A549 (cell line): ENCODE results near the gene DUSP10. TPM values are rescaled to one million over a fixed set of nuclear protein-coding genes. Genes with fewer than 3 reads are reported as not detected.

Experiments
- ATAC-seq, 2 experiments: fragments of 200-7000 bp in 1 of 2; fragments of >200 bp in 1 of 2; cut with Nextera tagmentation in 1 of 2; cut with Tn5 transposase in 1 of 2; 3 replicates each; pipeline versions ENCODE4 v1.8.0 to v1.9.1; 2018 to 2020; ENCODE audit warnings: mild to moderate bottlenecking in 1 of 2, moderate library complexity in 1 of 2
- CTCF ChIA-PET: fragments of 300-600 bp; sonication (Branson Sonifier 250); formaldehyde crosslinking; extraction: SDS; loops from one replicate; lab custom pipeline; 2021; ENCODE audit warnings: antibody characterized with exemption, inconsistent platforms; lab: Yijun Ruan, JAX
- POLR2A ChIA-PET: fragments of 350-600 bp; formaldehyde crosslinking; extraction: SDS; loops from one replicate; lab custom pipeline; 2021; ENCODE audit warnings: antibody characterized with exemption, inconsistent platforms; lab: Yijun Ruan, JAX
- DNase-seq, 2 experiments: peaks; one replicate each; pipeline versions ENCODE4 v3.0.0 to v3.0.0-alpha.2; 2011 to 2016; ENCODE audit warnings: low read depth in 1 of 2, low spot score in 1 of 2
- FAIRE-seq: peaks from 2 replicates; lab custom pipeline; 2011; peaks lifted over from hg19 to GRCh38; lab: Jason Lieb, UNC
- H3K27ac ChIP-seq, 2 experiments: fragments of >200 bp; sonication (Bioruptor Twin); formaldehyde crosslinking; 3 replicates each; pipeline ENCODE4 v1.5.1; 2016 to 2017
- H3K4me1 ChIP-seq: fragments of >200 bp; sonication (Bioruptor Twin); formaldehyde crosslinking; 3 replicates; pipeline ENCODE4 v1.6.1; 2016
- H3K4me2 ChIP-seq: fragments of >200 bp; sonication (Bioruptor Twin); formaldehyde crosslinking; 3 replicates; pipeline ENCODE4 v1.6.1; 2016
- H3K4me3 ChIP-seq: fragments of >200 bp; sonication (Bioruptor Twin); formaldehyde crosslinking; 3 replicates; pipeline ENCODE4 v1.5.1; 2016
- H3K9me3 ChIP-seq: fragments of >200 bp; sonication (Bioruptor Twin); formaldehyde crosslinking; 3 replicates; pipeline ENCODE4 v1.6.1; 2016
- BHLHE40 ChIP-seq: IDR thresholded peaks from 2 replicates; pipeline ENCODE4 v1.6.1; 2012; ENCODE audit warnings: low read depth, low read length, inconsistent platforms
- CBX8 ChIP-seq: fragments of 200-600 bp; sonication (generic); IDR thresholded peaks from 2 replicates; pipeline ENCODE4 v1.6.1; 2016
- HEYL ChIP-seq: fragments of 250-450 bp; sonication (Bioruptor Pico); IDR thresholded peaks from 2 replicates; pipeline ENCODE4 v1.8.0; 2021; ENCODE audit warnings: mild to moderate bottlenecking, moderate library complexity
- HOXB5 ChIP-seq: fragments of 250-450 bp; sonication (Bioruptor Pico); IDR thresholded peaks from 2 replicates; pipeline ENCODE4 v1.5.0; 2020; ENCODE audit warnings: mild to moderate bottlenecking, moderate library complexity
- KDM1A ChIP-seq: fragments of 200-600 bp; sonication (generic); IDR thresholded peaks from 2 replicates; pipeline ENCODE4 v1.6.1; 2016; ENCODE audit warnings: low read depth, mild to moderate bottlenecking
- MAZ ChIP-seq: fragments of 150-350 bp; IDR thresholded peaks from 2 replicates; pipeline ENCODE4 v1.6.1; 2014; ENCODE audit warnings: antibody characterized with exemption, low read depth, low read length, borderline replicate concordance
- NFE2L2 ChIP-seq: fragments of 150-350 bp; conservative IDR thresholded peaks from 2 replicates; pipeline ENCODE4 v1.6.1; 2014; ENCODE audit warnings: low read length
- NR3C1 ChIP-seq: fragments of >200 bp; sonication (Bioruptor Twin); formaldehyde crosslinking; IDR thresholded peaks from 3 replicates; pipeline ENCODE4 v1.6.1; 2017
- PHF8 ChIP-seq: fragments of 200-600 bp; sonication (generic); IDR thresholded peaks from 2 replicates; pipeline ENCODE4 v1.6.1; 2016; ENCODE audit warnings: low read depth, mild to moderate bottlenecking, antibody characterized with exemption, moderate library complexity, borderline replicate concordance
- POLR2AphosphoS2 ChIP-seq: conservative IDR thresholded peaks from 2 replicates; pipeline ENCODE4 v1.6.1; 2012; ENCODE audit warnings: low read length, improper control_type of control experiment, inconsistent platforms
- RAD21 ChIP-seq, 2 experiments: fragments of >200 bp in 1 of 2; sonication (Bioruptor Twin) in 1 of 2; formaldehyde crosslinking in 1 of 2; IDR thresholded peaks in 1 of 2; conservative IDR thresholded peaks in 1 of 2; 2 replicates in 1 of 2; 3 replicates in 1 of 2; pipeline ENCODE4 v1.6.1; 2012 to 2018; ENCODE audit warnings: inconsistent platforms in 1 of 2
- RCOR1 ChIP-seq: fragments of 150-350 bp; IDR thresholded peaks from 2 replicates; pipeline ENCODE4 v1.6.1; 2014; ENCODE audit warnings: antibody characterized with exemption, low read length, low read depth
- RNF2 ChIP-seq: fragments of 200-600 bp; sonication (generic); IDR thresholded peaks from 2 replicates; pipeline ENCODE4 v1.6.1; 2016; ENCODE audit warnings: low read depth, mild to moderate bottlenecking, antibody characterized with exemption, moderate library complexity, borderline replicate concordance
- TP53 ChIP-seq: fragments of 250-450 bp; sonication (Bioruptor Pico); IDR thresholded peaks from 2 replicates; pipeline ENCODE4 v1.5.0; 2021; ENCODE audit warnings: mild to moderate bottlenecking, moderate library complexity
- ZNF302 ChIP-seq: fragments of 250-450 bp; sonication (Bioruptor Pico); IDR thresholded peaks from 2 replicates; pipeline ENCODE4 v1.9.0; 2021; ENCODE audit warnings: inconsistent platforms, mild to moderate bottlenecking, moderate library complexity
- WGBS: methylation state at CpG from one replicate; pipeline ENCODE4 v1.1.6; 2017; ENCODE audit errors: missing lambda C conversion rate; 5-methylcytosine and 5-hydroxymethylcytosine counted together
- polyA plus RNA-seq, 4 experiments: library from polyadenylated mRNA; depleted of rRNA in 3 of 4; stranded (reverse); fragments of >200 nt; fragmentation: RNase III in 1 of 4; extraction: RNeasy Plus Mini Kit Qiagen cat#74134 plus additional on column Dnase treatment in 1 of 4; gene quantifications; 2 replicates in 3 of 4; 3 replicates in 1 of 4; pipeline ENCODE4 v1.2.3, GENCODE V29; 2011 to 2017
- TF ChIP-seq, protein P1 (sequence below): fragments of 200-600 bp; sonication (generic); IDR thresholded peaks from 2 replicates; pipeline ENCODE4 v1.6.1; 2016; ENCODE audit warnings: antibody characterized with exemption, mild to moderate bottlenecking, moderate library complexity
- TF ChIP-seq, protein P2 (sequence below): IDR thresholded peaks from 2 replicates; pipeline ENCODE4 v1.6.1; 2012; ENCODE audit warnings: low read depth, borderline replicate concordance
- TF ChIP-seq, protein P3 (sequence below): fragments of >200 bp; sonication (Bioruptor Twin); formaldehyde crosslinking; IDR thresholded peaks from 3 replicates; pipeline ENCODE4 v1.6.1; 2016
- TF ChIP-seq, protein P4 (sequence below): fragments of 150-350 bp; IDR thresholded peaks from 2 replicates; pipeline ENCODE4 v1.6.1; 2014; ENCODE audit warnings: low read depth, mild to moderate bottlenecking, low read length

Gene DUSP10
- polyA plus RNA-seq, 2 of the 4 experiments (the other 2 are of a cell fraction): 4.8 to 5.2 TPM

DNA sequence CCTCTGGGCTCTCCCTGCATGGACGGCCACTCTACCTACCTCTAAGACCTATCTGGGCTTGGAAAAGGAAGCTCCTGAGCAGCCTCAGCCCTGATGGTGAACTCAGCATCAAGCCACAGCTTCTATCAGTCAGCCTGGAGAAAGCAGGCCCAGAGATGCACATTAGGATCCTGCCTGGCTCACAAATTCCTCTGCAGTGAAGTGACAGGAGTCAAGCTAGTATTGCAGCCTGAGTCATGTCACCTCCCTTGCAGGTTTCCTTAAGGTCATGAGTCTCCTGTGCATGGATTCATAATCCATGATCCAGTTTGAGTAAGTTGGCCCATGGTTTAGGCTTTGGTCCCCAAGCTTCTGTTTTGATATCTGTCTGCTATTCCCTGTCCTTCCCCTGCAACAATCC, 37.9 kb upstream of the DUSP10 start:
- FAIRE-seq (no peak), DNase-seq (no peak), ATAC-seq (no peak)
- Histone ChIP-seq H3K4me1 (peaks cover 5% of the 10 kb centered on the region; the same call in 1 of the 3 replicates), H3K4me3 (no peak overlapping the region), H3K9me3 (no peaks in the 10 kb centered on the region), H3K4me2 (no peak overlapping the region), H3K27ac (no peak overlapping the region)
- CTCF ChIA-PET: interaction anchor here (0.7 kb wide), 1 partner anchor 200 kb away, joined by 3 read pairs; no protein-coding TSS in a partner anchor
- WGBS: no CpG with 5 or more reads among the region's 1 CpG
- POLR2A ChIA-PET: no interaction called here
- TF ChIP-seq RNF2: no peak
- no peak for TF ChIP-seq PHF8
- no peak for TF ChIP-seq HEYL
- no peak for TF ChIP-seq KDM1A
- TF ChIP-seq, protein P1, sequence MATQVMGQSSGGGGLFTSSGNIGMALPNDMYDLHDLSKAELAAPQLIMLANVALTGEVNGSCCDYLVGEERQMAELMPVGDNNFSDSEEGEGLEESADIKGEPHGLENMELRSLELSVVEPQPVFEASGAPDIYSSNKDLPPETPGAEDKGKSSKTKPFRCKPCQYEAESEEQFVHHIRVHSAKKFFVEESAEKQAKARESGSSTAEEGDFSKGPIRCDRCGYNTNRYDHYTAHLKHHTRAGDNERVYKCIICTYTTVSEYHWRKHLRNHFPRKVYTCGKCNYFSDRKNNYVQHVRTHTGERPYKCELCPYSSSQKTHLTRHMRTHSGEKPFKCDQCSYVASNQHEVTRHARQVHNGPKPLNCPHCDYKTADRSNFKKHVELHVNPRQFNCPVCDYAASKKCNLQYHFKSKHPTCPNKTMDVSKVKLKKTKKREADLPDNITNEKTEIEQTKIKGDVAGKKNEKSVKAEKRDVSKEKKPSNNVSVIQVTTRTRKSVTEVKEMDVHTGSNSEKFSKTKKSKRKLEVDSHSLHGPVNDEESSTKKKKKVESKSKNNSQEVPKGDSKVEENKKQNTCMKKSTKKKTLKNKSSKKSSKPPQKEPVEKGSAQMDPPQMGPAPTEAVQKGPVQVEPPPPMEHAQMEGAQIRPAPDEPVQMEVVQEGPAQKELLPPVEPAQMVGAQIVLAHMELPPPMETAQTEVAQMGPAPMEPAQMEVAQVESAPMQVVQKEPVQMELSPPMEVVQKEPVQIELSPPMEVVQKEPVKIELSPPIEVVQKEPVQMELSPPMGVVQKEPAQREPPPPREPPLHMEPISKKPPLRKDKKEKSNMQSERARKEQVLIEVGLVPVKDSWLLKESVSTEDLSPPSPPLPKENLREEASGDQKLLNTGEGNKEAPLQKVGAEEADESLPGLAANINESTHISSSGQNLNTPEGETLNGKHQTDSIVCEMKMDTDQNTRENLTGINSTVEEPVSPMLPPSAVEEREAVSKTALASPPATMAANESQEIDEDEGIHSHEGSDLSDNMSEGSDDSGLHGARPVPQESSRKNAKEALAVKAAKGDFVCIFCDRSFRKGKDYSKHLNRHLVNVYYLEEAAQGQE: no peak
- no peak for TF ChIP-seq BHLHE40
- TF ChIP-seq RAD21 (conservative IDR thresholded peaks at IDR 0.05 in 1 of 2, IDR thresholded peaks at IDR 0.05 in 1 of 2): no peak
- TF ChIP-seq, protein P2, sequence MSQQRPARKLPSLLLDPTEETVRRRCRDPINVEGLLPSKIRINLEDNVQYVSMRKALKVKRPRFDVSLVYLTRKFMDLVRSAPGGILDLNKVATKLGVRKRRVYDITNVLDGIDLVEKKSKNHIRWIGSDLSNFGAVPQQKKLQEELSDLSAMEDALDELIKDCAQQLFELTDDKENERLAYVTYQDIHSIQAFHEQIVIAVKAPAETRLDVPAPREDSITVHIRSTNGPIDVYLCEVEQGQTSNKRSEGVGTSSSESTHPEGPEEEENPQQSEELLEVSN: no peak
- TF ChIP-seq TP53 (CRISPR knock-in tag): no peak
- TF ChIP-seq RCOR1: no peak
- no peak for TF ChIP-seq HOXB5
- TF ChIP-seq NFE2L2: no peak
- TF ChIP-seq, protein P3, sequence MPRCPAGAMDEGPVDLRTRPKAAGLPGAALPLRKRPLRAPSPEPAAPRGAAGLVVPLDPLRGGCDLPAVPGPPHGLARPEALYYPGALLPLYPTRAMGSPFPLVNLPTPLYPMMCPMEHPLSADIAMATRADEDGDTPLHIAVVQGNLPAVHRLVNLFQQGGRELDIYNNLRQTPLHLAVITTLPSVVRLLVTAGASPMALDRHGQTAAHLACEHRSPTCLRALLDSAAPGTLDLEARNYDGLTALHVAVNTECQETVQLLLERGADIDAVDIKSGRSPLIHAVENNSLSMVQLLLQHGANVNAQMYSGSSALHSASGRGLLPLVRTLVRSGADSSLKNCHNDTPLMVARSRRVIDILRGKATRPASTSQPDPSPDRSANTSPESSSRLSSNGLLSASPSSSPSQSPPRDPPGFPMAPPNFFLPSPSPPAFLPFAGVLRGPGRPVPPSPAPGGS: no peak
- TF ChIP-seq ZNF302: no peak
- no peak for TF ChIP-seq POLR2AphosphoS2
- TF ChIP-seq MAZ: no peak
- TF ChIP-seq, protein P4, sequence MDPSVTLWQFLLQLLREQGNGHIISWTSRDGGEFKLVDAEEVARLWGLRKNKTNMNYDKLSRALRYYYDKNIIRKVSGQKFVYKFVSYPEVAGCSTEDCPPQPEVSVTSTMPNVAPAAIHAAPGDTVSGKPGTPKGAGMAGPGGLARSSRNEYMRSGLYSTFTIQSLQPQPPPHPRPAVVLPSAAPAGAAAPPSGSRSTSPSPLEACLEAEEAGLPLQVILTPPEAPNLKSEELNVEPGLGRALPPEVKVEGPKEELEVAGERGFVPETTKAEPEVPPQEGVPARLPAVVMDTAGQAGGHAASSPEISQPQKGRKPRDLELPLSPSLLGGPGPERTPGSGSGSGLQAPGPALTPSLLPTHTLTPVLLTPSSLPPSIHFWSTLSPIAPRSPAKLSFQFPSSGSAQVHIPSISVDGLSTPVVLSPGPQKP: no peak

DNA sequence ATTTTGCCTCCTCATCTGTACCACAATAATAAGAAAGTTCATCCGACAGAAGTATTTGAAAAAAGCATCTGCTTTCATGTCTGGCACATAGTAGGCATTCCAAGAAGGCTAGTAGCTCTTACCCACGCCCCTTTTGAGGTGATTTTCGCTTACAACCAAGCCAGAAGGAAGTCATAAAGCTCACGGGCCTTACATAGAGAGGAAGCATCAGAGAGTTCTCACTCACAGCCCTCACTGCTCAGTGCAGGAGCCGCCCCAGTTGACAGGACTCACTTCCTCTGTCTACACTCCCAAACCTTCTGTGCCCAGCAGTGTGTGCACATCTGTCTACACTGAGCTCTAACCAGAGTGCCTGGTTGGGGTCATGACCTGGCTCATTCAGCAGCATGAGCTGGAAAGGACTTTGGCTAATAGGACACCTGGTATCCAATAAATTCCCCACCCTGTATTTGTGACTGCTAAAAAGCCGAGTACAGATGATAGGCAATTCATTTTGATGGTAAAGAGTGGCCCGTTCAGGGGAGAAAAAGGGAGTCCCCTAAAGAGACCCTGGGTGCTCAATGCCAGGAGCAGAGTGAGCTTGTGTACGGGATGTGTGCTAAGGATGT, 36.8 kb upstream of the DUSP10 start:
- no peak for FAIRE-seq
- ATAC-seq: no peak
- ChIA-PET POLR2A (no interaction called here), CTCF (interaction anchor here (1.1 kb wide), 1 partner anchor 12 kb away, joined by 3 read pairs; no protein-coding TSS in a partner anchor)
- DNase-seq: no peak
- no peaks in the 10 kb centered on the region for H3K9me3 ChIP-seq
- peaks cover 11% of the 10 kb centered on the region; the same call in 2 of the 3 replicates for H3K4me1 ChIP-seq
- no peak overlapping the region for H3K27ac ChIP-seq
- no peak overlapping the region for H3K4me2 ChIP-seq
- H3K4me3 ChIP-seq: no peak overlapping the region
- WGBS: 71% methylated on average over 8 of the region's 8 CpGs
- TF ChIP-seq NR3C1 (no peak), CBX8 (no peak)
